ENCODE results near the gene TLR7.

TLR7 gene

GRCh38 chrX:12903646-12904045 lies 36.8 kb downstream of the TLR7 start:
- Histone ChIP-seq H3K36me3 (ENCODE audit: insufficient read depth, low read length) (no peaks in the 10 kb centered on the region), H3K79me2 (ENCODE audit: insufficient read depth, low read length) (no peaks in the 10 kb centered on the region), H3K27me3 (ENCODE audit: insufficient read depth, low read length, poor library complexity, severe bottlenecking) (no peaks in the 10 kb centered on the region), H3K4me2 (ENCODE audit: low read depth, low read length, poor library complexity, severe bottlenecking) (no peak overlapping the region), H2AFZ (ENCODE audit: low read length) (no peak overlapping the region), H3K9me2 (replicated peaks; ENCODE audit: low read depth, low read length) (no peaks in the 10 kb centered on the region), H3K9ac (ENCODE audit: low read depth, low read length, poor library complexity, severe bottlenecking) (no peak overlapping the region), H3K9me3 (ENCODE audit: insufficient read depth, low read depth, low read length) (no peaks in the 10 kb centered on the region), H3F3A (ENCODE audit: low read depth) (no peaks in the 10 kb centered on the region), H3K4me1 (ENCODE audit: insufficient read depth, low read length, poor library complexity, severe bottlenecking) (no peaks in the 10 kb centered on the region), H3K4me3 (ENCODE audit: low read length, poor library complexity, severe bottlenecking) (no peak overlapping the region), H4K20me1 (ENCODE audit: insufficient read depth, low read length, poor library complexity, severe bottlenecking) (no peaks in the 10 kb centered on the region)
- no peak for TF ChIP-seq EZH2phosphoT487 (IDR thresholded peaks at IDR 0.05; ENCODE audit: borderline replicate concordance)
- TF ChIP-seq CTCF (conservative IDR thresholded peaks at IDR 0.05; ENCODE audit: low read length): no peak

DNA sequence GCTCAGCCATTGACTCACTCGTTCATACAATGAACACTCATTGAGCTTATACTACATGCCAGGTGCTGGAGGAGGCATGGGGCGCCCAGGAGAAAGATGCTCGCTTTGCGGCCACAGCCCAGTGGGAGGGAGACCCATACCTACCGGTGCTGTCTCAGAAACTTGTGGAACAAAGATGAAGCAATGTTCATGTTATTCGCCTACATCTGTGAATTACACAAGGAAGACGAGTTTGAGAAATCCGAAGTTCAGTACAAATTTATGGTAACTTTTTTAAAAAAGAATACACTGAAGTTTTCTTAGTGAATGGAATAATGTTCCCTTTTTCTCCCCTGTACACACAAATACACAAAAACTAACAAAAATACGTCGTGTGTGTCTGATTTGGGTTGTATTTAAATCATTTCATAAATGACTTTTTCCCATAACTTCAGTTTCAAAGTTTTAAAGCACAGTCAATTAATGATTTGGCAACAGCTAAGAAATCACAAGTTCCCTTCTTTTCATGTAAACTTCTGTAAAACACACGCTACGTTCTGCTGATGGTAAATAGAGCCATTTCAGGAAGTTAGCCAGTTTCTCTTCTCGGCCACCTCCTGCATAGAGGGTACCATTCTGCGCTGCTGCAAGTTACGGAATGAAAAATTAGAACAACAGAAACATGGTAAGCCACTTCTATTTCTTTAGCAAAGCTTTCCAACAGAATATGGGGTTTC lies 39.3 kb downstream of the TLR7 start, which contains the start of gene TLR8:
Gene TLR8 (plus strand): TSS at position 575 of the 716 bp plus-strand sequence. CDS start 87 bp downstream, at position 662.
- Histone ChIP-seq H3K9me2 (replicated peaks; ENCODE audit: low read depth, low read length) (no peaks in the 10 kb centered on the region), H3K4me2 (ENCODE audit: low read depth, low read length, poor library complexity, severe bottlenecking) (no peak within 1 kb of the TSS), H4K20me1 (ENCODE audit: insufficient read depth, low read length, poor library complexity, severe bottlenecking) (no peaks in the 10 kb centered on the region), H3F3A (ENCODE audit: low read depth) (no peaks in the 10 kb centered on the region), H3K9me3 (ENCODE audit: insufficient read depth, low read depth, low read length) (no peaks in the 10 kb centered on the region), H3K4me1 (ENCODE audit: insufficient read depth, low read length, poor library complexity, severe bottlenecking) (no peaks in the 10 kb centered on the region), H3K79me2 (ENCODE audit: insufficient read depth, low read length) (no peaks in the 10 kb centered on the region), H3K4me3 (ENCODE audit: low read length, poor library complexity, severe bottlenecking) (no peak within 1 kb of the TSS), H3K36me3 (ENCODE audit: insufficient read depth, low read length) (no peaks in the 10 kb centered on the region), H3K9ac (ENCODE audit: low read depth, low read length, poor library complexity, severe bottlenecking) (no peak within 1 kb of the TSS), H3K27me3 (ENCODE audit: insufficient read depth, low read length, poor library complexity, severe bottlenecking) (no peaks in the 10 kb centered on the region), H2AFZ (ENCODE audit: low read length) (no peak within 1 kb of the TSS)
- TF ChIP-seq CTCF (conservative IDR thresholded peaks at IDR 0.05; ENCODE audit: low read length): no peak
- TF ChIP-seq EZH2phosphoT487 (IDR thresholded peaks at IDR 0.05; ENCODE audit: borderline replicate concordance): no peak

DNA sequence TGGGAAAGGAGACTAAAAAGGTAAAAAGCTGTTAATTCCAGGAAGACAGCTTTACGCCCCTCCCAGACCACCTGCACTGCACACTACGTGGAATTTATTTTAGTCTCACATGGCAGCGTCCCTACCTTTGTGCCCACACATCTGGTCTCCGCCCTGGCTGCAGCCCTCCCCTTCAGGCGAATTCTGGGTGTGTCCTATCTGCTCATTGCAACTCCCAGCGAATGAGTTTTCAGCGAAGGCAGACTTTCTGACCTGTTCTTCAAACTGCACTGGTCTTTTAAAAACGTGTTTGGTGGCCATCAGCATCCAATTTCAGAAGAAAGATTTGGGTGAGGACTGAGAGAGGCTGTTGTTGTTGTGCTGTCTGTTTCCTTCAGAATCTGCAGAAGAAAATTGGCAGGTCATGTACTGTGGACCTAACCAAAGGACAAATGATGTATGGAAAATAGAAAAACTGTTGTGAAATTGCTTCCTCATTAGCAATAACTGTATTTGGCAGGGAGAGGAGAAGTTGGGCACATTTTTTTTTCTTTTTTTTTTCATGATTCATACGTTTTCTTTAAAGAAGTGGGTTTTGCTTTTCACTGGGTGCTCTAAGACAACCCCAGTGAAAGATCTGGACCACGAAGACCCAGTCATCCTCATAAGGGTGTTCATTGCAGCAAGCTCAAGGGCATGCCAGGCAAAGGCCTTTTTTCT lies 43.7 kb downstream of the TLR7 start:
- Histone ChIP-seq H3K4me1 (ENCODE audit: insufficient read depth, low read length, poor library complexity, severe bottlenecking) (no peaks in the 10 kb centered on the region), H3K36me3 (ENCODE audit: insufficient read depth, low read length) (no peaks in the 10 kb centered on the region), H3F3A (ENCODE audit: low read depth) (no peaks in the 10 kb centered on the region), H3K9me3 (ENCODE audit: insufficient read depth, low read depth, low read length) (no peaks in the 10 kb centered on the region), H3K4me2 (ENCODE audit: low read depth, low read length, poor library complexity, severe bottlenecking) (no peak overlapping the region), H3K27me3 (ENCODE audit: insufficient read depth, low read length, poor library complexity, severe bottlenecking) (no peaks in the 10 kb centered on the region), H3K9me2 (replicated peaks; ENCODE audit: low read depth, low read length) (no peaks in the 10 kb centered on the region), H3K9ac (ENCODE audit: low read depth, low read length, poor library complexity, severe bottlenecking) (no peak overlapping the region), H2AFZ (ENCODE audit: low read length) (no peak overlapping the region), H3K4me3 (ENCODE audit: low read length, poor library complexity, severe bottlenecking) (no peak overlapping the region), H3K79me2 (ENCODE audit: insufficient read depth, low read length) (no peaks in the 10 kb centered on the region), H4K20me1 (ENCODE audit: insufficient read depth, low read length, poor library complexity, severe bottlenecking) (no peaks in the 10 kb centered on the region)
- no peak for TF ChIP-seq EZH2phosphoT487 (IDR thresholded peaks at IDR 0.05; ENCODE audit: borderline replicate concordance)
- TF ChIP-seq CTCF (conservative IDR thresholded peaks at IDR 0.05; ENCODE audit: low read length): no peak

All from Loucy (cell line).